Hematopoietic multipotent progenitor cell treated with erythropoietin and hydrocortisone succinate and interleukin-3 and kit ligand, for 8 days (in vitro differentiated cells): ENCODE data around the gene CDK6.
"Not testable (repeated sequence)": the region's sequence is repeated elsewhere in the genome, so short reads cannot be mapped to it uniquely, and the experiment has no call there.

ENCODE experiments used
- DNase-seq: peaks from one replicate; pipeline ENCODE4 v3.0.0-alpha.2; 2015

Gene CDK6

GRCh38 chr7:92757311-92757910, 79.0 kb downstream of the CDK6 start:
- DNase-seq = not testable (repeated sequence)

DNA sequence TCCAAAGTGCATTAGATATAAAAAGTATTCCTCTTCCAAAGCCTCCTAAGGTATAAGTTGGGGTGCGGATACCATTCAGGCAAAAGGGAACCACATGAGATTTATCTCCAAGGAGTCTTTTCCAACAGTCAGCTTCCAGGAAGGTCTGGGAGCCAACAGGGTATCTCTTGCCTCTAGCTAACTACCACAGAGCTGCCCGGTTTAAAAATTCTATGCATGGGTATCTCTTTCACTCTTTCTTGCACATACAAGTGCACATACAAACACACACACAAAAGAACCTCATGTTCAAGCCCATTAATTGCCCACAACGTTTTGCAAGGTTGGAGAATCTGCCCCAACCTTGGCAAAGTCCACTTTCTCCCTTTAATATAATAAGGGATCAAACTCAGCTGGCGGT, 80.7 kb downstream of the CDK6 start:
- DNase-seq = no peak

DNA sequence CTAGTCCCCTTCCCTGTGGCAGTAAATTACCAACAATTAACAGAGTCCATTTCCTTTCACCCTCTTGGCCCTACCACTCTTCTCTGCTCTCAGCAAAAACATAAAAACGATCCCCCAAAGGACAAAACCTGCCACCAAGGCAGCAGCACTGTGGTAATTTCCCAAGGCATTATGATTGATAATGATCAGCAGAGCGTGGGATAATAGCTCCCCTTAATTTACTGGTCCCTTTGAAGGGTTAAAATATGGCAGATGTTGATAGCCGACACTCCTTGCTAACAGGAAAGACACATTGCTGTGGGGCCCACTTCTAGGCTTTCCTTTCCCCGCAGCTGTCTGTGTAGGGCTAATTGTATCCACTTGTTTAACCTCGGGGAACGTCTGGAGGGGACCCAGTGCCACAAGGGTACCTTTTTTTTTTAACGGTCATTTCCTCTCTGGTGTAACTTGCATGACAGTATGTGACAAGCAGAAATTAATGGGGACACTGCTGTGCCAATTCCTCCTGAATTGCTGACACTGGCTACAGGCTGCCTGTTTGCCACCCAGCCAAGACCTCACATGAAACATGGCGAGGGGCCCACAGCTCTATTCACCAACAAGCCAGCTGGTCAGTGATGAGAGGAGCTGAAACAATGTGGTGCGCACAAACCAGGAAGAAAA, 81.3 kb downstream of the CDK6 start:
- DNase-seq = peak; percentile 71

DNA sequence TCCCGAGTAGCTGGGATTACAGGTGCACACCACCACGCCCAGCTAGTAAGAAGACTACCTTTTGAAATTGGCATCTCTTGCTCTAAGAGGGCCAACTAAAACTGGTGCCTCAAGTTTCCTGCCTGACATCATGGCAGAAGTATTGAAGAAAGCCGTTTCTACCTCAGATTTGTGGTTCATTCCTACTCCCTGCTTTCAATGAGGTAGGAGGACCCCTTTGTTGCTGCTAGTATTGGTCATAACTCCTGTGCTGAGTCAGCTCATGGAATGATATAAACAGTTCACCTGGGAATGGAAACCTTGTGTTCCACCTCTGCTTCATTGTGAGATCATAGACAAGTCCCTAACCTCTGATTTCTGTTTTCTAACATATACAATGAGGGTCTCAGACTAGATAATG, 82.8 kb downstream of the CDK6 start:
- no peak for DNase-seq

- DNase-seq = no peak
These were observed 84.2 kb downstream of the CDK6 start for GRCh38 chr7:92751902-92752901.

DNA sequence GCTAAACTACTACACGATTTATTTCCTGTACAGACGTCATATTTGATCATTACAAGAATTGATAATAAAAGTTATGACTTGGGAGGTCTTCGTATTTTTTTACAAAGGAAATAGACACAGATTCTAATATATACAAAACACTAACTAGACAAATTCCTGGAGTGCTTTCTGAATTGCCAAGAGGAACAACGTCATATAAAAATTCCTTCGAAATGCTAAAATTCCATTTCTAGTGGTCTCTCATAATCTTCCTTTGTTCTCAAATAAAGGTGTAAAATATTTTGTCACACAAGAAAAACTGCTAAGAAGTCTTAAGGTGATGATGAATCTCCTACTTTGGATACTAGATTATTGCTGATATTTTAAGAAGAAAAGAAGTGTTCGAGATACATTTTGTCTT, 85.4 kb downstream of the CDK6 start:
- DNase-seq = no peak

- no peak for DNase-seq
These were observed 85.9 kb downstream of the CDK6 start for GRCh38 chr7:92750447-92750839.

GRCh38 chr7:92749832-92750446, 86.4 kb downstream of the CDK6 start:
- no peak for DNase-seq

DNA sequence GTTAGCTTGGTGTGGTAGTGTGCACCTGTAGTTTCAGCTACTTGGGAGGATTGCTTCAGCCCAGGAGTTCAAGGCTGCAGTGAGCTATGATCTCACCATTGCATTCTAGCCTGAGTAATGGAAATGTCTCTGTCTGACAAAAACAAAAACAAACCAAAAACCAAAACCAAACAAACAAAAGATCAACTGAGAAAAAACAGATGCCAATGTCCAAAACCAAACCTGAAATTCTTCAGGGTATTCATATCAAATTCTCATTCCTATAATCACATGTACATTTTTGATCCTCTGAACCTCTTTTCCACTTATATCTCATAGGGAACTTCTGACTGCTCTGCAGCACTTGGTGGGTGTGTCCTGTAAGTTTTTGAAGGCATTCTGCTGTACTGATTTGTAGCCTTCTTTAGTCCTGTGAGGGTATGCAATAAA, 87.0 kb downstream of the CDK6 start:
- no peak for DNase-seq

GRCh38 chr7:92748495-92748894, 87.9 kb downstream of the CDK6 start:
- no peak for DNase-seq

GRCh38 chr7:92747041-92747835, 89.1 kb downstream of the CDK6 start:
- no peak for DNase-seq

DNA sequence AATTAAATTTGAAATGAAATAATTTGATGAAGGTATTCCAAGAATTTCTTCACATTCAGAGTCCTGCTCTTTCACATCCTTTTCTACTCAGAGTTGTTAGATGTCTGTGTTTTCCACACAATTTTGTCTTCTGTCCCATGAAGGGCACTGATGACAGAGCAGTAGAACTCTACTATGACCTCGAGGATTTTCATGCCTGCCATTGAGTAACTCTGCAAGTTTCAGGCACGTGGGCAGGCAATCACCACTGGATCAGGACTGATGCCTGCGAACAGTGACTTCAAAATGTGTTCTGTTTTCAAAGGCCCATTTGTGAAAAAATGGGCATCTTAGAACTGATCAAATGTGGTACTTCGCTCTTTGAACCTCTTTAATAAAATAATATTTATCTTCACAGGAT, 91.1 kb downstream of the CDK6 start:
- no peak for DNase-seq

- not testable (repeated sequence) for DNase-seq
These were observed 92.2 kb downstream of the CDK6 start for GRCh38 chr7:92744180-92744579.

GRCh38 chr7:92742186-92742585, 94.2 kb downstream of the CDK6 start:
- peak; percentile 59 for DNase-seq

GRCh38 chr7:92740700-92741126, 95.7 kb downstream of the CDK6 start:
- no peak for DNase-seq

DNA sequence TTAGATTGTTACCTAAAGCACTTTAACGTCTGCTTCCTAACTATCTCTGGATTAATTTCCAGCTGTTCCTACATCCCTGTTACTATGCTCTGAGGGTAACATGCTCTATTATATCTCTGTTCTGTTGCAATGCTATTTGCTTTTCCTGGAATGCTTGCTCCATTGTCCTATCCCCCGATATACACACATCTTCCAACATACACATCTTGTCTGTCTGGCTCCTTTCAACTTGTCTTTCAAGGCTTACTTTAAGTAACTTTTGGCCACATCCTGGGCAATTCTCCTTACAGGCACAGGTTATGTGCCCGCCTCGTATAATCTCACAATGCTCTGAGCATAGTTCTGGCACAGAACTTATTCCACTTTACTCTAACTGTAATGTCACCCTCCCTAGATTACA, 96.2 kb downstream of the CDK6 start:
- DNase-seq = no peak

- no peak for DNase-seq
These were observed 97.3 kb downstream of the CDK6 start for GRCh38 chr7:92739091-92739490.

- DNase-seq = no peak
These were observed 98.7 kb downstream of the CDK6 start for GRCh38 chr7:92737706-92738105.

DNA sequence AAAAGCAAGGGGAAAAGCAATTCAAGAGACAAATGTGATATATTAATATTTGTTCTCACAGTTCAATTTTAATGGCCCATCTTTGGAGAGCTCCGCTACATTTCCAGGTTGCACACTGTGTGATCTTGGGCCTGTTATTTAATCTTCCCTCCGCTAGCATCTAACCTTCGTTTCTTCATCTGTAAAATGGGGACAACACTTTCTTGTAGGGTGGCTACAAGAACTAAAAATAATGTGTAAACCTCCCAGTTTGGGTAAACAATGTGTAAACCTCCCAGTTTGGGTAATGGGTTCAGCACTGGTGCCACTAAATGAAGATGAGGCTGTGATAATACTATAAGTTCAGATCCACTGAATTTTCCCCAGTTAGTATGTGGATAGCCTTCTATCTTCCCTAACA, 99.5 kb downstream of the CDK6 start:
- DNase-seq = no peak

DNA sequence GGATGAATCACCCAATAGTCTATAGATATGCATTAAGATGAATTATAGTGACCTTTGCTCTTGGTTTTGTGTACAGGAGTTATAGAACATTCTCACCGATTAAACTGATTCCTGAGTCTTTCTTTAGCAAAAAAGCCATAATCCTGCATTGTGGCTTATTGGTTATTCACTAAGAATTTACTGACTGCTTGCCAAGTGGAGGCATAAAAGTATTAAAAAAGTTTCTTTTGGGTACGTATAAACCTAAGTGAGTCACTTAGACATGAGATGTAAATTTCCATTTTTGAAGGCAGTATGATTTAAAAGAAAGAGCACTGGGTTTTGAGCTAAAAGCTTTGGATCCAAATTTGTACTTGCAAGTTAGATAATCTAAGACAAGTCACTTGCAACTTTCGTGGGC, 100.7 kb downstream of the CDK6 start:
- DNase-seq = no peak

- no peak for DNase-seq
These were observed 103.9 kb downstream of the CDK6 start for GRCh38 chr7:92732316-92733036.
